DOHH2 (cell line): ENCODE measurements around the gene CORO1C.

ENCODE experiments used
- EZH2phosphoT487 ChIP-seq: fragments of 200-600 bp; sonication (generic); IDR thresholded peaks from 2 replicates; pipeline ENCODE4 v1.6.1; 2017; ENCODE audit warnings: borderline replicate concordance, mild to moderate bottlenecking, antibody characterized with exemption, low read length, moderate library complexity, mixed read lengths
- TF ChIP-seq, protein P1 (sequence below): fragments of 200-600 bp; sonication (generic); IDR thresholded peaks from one replicate; pipeline ENCODE4 v1.5.1; 2014; ENCODE audit warnings: antibody characterized with exemption, mild to moderate bottlenecking, low read depth, low read length; ENCODE audit not compliant: poor library complexity, severe bottlenecking

DNA sequence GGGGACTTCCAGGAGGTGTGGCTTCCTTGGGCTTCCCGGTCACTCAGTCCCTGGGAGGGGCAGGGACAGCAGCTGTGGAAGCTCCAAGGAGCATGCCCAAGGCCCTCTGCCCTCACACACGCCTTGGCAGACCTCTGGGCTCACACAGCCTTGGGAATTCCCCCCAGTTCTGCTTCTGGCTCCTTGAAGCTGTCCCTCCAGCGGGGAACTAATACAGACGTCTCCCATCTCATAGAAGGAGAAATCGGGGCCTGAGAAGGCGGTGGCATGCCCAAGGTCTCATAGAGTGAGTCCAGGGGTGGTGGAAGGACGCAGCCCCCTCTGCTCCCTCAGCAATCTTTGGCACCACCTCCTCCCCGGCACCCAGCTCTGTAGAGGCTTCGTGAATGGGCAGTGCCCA is 117.8 kb downstream of the CORO1C start:
- TF ChIP-seq, protein P1, sequence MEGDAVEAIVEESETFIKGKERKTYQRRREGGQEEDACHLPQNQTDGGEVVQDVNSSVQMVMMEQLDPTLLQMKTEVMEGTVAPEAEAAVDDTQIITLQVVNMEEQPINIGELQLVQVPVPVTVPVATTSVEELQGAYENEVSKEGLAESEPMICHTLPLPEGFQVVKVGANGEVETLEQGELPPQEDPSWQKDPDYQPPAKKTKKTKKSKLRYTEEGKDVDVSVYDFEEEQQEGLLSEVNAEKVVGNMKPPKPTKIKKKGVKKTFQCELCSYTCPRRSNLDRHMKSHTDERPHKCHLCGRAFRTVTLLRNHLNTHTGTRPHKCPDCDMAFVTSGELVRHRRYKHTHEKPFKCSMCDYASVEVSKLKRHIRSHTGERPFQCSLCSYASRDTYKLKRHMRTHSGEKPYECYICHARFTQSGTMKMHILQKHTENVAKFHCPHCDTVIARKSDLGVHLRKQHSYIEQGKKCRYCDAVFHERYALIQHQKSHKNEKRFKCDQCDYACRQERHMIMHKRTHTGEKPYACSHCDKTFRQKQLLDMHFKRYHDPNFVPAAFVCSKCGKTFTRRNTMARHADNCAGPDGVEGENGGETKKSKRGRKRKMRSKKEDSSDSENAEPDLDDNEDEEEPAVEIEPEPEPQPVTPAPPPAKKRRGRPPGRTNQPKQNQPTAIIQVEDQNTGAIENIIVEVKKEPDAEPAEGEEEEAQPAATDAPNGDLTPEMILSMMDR = no peak
- TF ChIP-seq EZH2phosphoT487 = no peak
